ENCODE data around the gene SMIM45.

SMIM45 gene

DNA sequence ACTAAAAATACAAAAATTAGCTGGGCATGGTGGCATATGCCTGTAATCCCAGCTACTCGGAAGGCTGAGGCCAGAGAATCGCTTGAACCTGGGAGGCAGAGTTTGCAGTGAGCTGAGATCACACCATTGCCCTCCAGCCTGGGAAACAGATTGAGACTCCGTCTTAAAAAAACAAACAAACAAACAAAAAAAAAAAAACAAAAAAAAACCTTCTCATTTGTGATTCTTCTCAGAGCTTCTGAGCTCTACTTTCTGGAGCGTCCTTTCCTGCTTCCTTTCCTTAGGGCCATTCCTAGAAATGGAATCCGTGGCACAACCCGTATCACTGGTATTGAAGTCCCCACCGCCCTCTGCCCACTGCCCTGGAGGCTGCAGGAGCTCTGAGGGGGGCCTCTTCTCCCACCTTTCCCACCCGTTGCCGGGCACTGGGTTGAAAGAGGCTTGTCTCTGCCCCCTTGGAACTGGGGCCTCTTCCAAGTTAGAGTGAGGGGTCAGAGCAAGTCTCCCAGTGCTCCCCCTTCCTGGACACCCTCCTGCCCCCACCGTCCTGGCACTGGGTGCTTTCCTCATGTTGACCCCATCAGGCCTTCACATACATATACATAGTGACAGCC is 35.1 kb upstream of the SMIM45 start:
- Histone ChIP-seq H3K4me2 (ENCODE audit: low read length) (no peak overlapping the region), H3K27me3 (ENCODE audit: insufficient read depth, low read depth, low read length) (peaks cover 84% of the 10 kb centered on the region), H3K79me2 (replicated peaks; ENCODE audit: insufficient read depth, low read length) (no peaks in the 10 kb centered on the region), H3K27ac (ENCODE audit: low read length) (no peak overlapping the region), H4K20me1 (ENCODE audit: insufficient read depth) (no peaks in the 10 kb centered on the region), H2AFZ (ENCODE audit: low read depth, low read length) (no peak overlapping the region), H3F3A (ENCODE audit: insufficient read depth, low read length, poor library complexity, severe bottlenecking) (no peaks in the 10 kb centered on the region), H3K9me3 (ENCODE audit: low read length) (no peaks in the 10 kb centered on the region), H3K4me3 (ENCODE audit: low read length) (no peak overlapping the region), H3K9ac (ENCODE audit: low read length) (no peak overlapping the region), H3K36me3 (ENCODE audit: insufficient read depth, low read length) (no peaks in the 10 kb centered on the region), H3K9me2 (ENCODE audit: insufficient read depth, low read length) (no peaks in the 10 kb centered on the region)
- TF ChIP-seq SMC3 (conservative IDR thresholded peaks at IDR 0.05; ENCODE audit: poor library complexity) (no peak), REST (IDR thresholded peaks at IDR 0.05; ENCODE audit: borderline replicate concordance) (no peak), TAF1 (IDR thresholded peaks at IDR 0.05; ENCODE audit: low read depth) (no peak), RAD21 (conservative IDR thresholded peaks at IDR 0.05) (no peak), EP300 (conservative IDR thresholded peaks at IDR 0.05; ENCODE audit: poor library complexity, severe bottlenecking) (no peak), EZH2 (IDR thresholded peaks at IDR 0.05; ENCODE audit: borderline replicate concordance, insufficient read depth, low read length, poor library complexity, severe bottlenecking) (no peak), POLR2AphosphoS5 (IDR thresholded peaks at IDR 0.05) (no peak), MXI1 (conservative IDR thresholded peaks at IDR 0.05; ENCODE audit: poor library complexity, severe bottlenecking) (no peak)
- TF ChIP-seq, protein P1, sequence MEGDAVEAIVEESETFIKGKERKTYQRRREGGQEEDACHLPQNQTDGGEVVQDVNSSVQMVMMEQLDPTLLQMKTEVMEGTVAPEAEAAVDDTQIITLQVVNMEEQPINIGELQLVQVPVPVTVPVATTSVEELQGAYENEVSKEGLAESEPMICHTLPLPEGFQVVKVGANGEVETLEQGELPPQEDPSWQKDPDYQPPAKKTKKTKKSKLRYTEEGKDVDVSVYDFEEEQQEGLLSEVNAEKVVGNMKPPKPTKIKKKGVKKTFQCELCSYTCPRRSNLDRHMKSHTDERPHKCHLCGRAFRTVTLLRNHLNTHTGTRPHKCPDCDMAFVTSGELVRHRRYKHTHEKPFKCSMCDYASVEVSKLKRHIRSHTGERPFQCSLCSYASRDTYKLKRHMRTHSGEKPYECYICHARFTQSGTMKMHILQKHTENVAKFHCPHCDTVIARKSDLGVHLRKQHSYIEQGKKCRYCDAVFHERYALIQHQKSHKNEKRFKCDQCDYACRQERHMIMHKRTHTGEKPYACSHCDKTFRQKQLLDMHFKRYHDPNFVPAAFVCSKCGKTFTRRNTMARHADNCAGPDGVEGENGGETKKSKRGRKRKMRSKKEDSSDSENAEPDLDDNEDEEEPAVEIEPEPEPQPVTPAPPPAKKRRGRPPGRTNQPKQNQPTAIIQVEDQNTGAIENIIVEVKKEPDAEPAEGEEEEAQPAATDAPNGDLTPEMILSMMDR (IDR thresholded peaks at IDR 0.05; ENCODE audit: poor library complexity, severe bottlenecking): no peak

DNA sequence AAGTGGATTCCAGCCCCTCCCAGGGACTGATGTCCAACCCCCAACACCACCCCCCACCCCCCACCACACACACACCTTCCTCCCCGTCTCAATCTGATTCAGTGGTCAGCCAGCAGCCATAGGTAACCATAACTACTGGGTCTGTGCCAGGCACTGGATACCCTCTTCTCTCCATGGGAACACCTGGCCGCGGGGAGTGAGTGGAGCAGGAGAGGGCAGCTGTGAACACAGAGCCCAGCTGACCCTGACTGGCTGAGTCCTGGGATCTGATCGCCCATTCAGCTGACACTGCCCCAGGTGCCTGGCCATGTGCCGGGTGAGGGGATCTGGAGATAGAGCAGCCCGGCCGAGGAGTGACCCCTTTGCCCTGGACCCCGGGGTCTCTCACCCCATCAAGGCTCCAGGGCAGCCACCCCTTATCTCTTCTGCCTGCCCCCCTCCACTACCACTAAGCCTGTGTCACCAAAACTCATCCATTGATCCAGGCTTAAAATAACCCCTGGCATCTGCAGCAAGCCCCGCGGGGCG is 34.5 kb upstream of the SMIM45 start:
- Histone ChIP-seq H3K9ac (ENCODE audit: low read length) (no peak overlapping the region), H3K9me2 (ENCODE audit: insufficient read depth, low read length) (no peaks in the 10 kb centered on the region), H3K4me3 (ENCODE audit: low read length) (no peak overlapping the region), H3K36me3 (ENCODE audit: insufficient read depth, low read length) (no peaks in the 10 kb centered on the region), H3K27me3 (ENCODE audit: insufficient read depth, low read depth, low read length) (peaks cover 78% of the 10 kb centered on the region), H3K79me2 (replicated peaks; ENCODE audit: insufficient read depth, low read length) (no peaks in the 10 kb centered on the region), H4K20me1 (ENCODE audit: insufficient read depth) (no peaks in the 10 kb centered on the region), H3K27ac (ENCODE audit: low read length) (no peak overlapping the region), H3F3A (ENCODE audit: insufficient read depth, low read length, poor library complexity, severe bottlenecking) (no peaks in the 10 kb centered on the region), H3K9me3 (ENCODE audit: low read length) (no peaks in the 10 kb centered on the region), H2AFZ (ENCODE audit: low read depth, low read length) (no peak overlapping the region), H3K4me2 (ENCODE audit: low read length) (no peak overlapping the region)
- TF ChIP-seq, protein P1 (IDR thresholded peaks at IDR 0.05; ENCODE audit: poor library complexity, severe bottlenecking): no peak
- TF ChIP-seq POLR2AphosphoS5 (IDR thresholded peaks at IDR 0.05): no peak
- TF ChIP-seq MXI1 (conservative IDR thresholded peaks at IDR 0.05; ENCODE audit: poor library complexity, severe bottlenecking): no peak
- TF ChIP-seq REST (IDR thresholded peaks at IDR 0.05; ENCODE audit: borderline replicate concordance): no peak
- no peak for TF ChIP-seq EZH2 (IDR thresholded peaks at IDR 0.05; ENCODE audit: borderline replicate concordance, insufficient read depth, low read length, poor library complexity, severe bottlenecking)
- no peak for TF ChIP-seq SMC3 (conservative IDR thresholded peaks at IDR 0.05; ENCODE audit: poor library complexity)
- no peak for TF ChIP-seq RAD21 (conservative IDR thresholded peaks at IDR 0.05)
- no peak for TF ChIP-seq EP300 (conservative IDR thresholded peaks at IDR 0.05; ENCODE audit: poor library complexity, severe bottlenecking)
- TF ChIP-seq TAF1 (IDR thresholded peaks at IDR 0.05; ENCODE audit: low read depth): no peak

Data from neural cell (in vitro differentiated cells).